ENCODE measurements around the gene KMT2C.
"Not testable (repeated sequence)": the region's sequence is repeated elsewhere in the genome, so short reads cannot be mapped to it uniquely, and the experiment has no call there.

The KMT2C gene

GRCh38 chr7:152399344-152399743 lies 36.5 kb downstream of the KMT2C start:
- DNase-seq = no peak

GRCh38 chr7:152395112-152395511 lies 40.7 kb downstream of the KMT2C start:
- no peak for DNase-seq

- DNase-seq = not testable (repeated sequence)
Observed at GRCh38 chr7:152394214-152394613, 41.6 kb downstream of the KMT2C start.

- no peak for DNase-seq
Observed at GRCh38 chr7:152392254-152392653, 43.5 kb downstream of the KMT2C start.

GRCh38 chr7:152386136-152386764 lies 49.6 kb downstream of the KMT2C start:
- not testable (repeated sequence) for DNase-seq

- DNase-seq = not testable (repeated sequence)
Observed at GRCh38 chr7:152384235-152385200, 51.3 kb downstream of the KMT2C start.

GRCh38 chr7:152383341-152384234 lies 52.2 kb downstream of the KMT2C start:
- DNase-seq = no peak

GRCh38 chr7:152382244-152382643 lies 53.6 kb downstream of the KMT2C start:
- DNase-seq = no peak

- not testable (repeated sequence) for DNase-seq
Observed at GRCh38 chr7:152380931-152381578, 54.7 kb downstream of the KMT2C start.

- DNase-seq = not testable (repeated sequence)
Observed at GRCh38 chr7:152378497-152378896, 57.3 kb downstream of the KMT2C start.

- DNase-seq = not testable (repeated sequence)
Observed at GRCh38 chr7:152376716-152377484, 58.9 kb downstream of the KMT2C start.

- DNase-seq = no peak
Observed at GRCh38 chr7:152370297-152370696, 65.5 kb downstream of the KMT2C start.

GRCh38 chr7:152369518-152369917 lies 66.3 kb downstream of the KMT2C start:
- DNase-seq = no peak

GRCh38 chr7:152367170-152367569 lies 68.6 kb downstream of the KMT2C start:
- no peak for DNase-seq

- DNase-seq = no peak
Observed at GRCh38 chr7:152366662-152367061, 69.1 kb downstream of the KMT2C start.

GRCh38 chr7:152365982-152366603 lies 69.7 kb downstream of the KMT2C start:
- DNase-seq = no peak

- no peak for DNase-seq
Observed at GRCh38 chr7:152363798-152364197, 72.0 kb downstream of the KMT2C start.

- no peak for DNase-seq
Observed at GRCh38 chr7:152362128-152362926, 73.5 kb downstream of the KMT2C start.

- no peak for DNase-seq
Observed at GRCh38 chr7:152355474-152356057, 80.2 kb downstream of the KMT2C start.

GRCh38 chr7:152354061-152354460 lies 81.7 kb downstream of the KMT2C start:
- DNase-seq = no peak

Measured in NCI-H1105 (cell line).